ENCODE measurements around the gene AHRR. TPM values are rescaled to one million over a fixed set of nuclear protein-coding genes. Genes with fewer than 3 reads are reported as not detected.
"Not testable (repeated sequence)": the region's sequence is repeated elsewhere in the genome, so short reads cannot be mapped to it uniquely, and the experiment has no call there.

The AHRR gene
- polyA plus RNA-seq, 1 donor from 2014 or later, result 0.05 TPM

- H3K4me1 Mint-ChIP-seq, result peaks cover 0 to 1% (median 0%) of the 10 kb centered on the region in 3 donors
- H3K9me3 Mint-ChIP-seq, result peaks cover 0 to 9% (median 6%) of the 10 kb centered on the region in 3 donors
- H3K36me3 Mint-ChIP-seq, result no peaks in the 10 kb centered on the region
- H3K27me3 Mint-ChIP-seq, result peaks cover 21% of the 10 kb centered on the region
- no peak overlapping the region for H3K27ac Mint-ChIP-seq
- no peak overlapping the region for H3K4me3 Mint-ChIP-seq
Measured at GRCh38 chr5:377326-377981, 55.9 kb downstream of the AHRR start.

DNA sequence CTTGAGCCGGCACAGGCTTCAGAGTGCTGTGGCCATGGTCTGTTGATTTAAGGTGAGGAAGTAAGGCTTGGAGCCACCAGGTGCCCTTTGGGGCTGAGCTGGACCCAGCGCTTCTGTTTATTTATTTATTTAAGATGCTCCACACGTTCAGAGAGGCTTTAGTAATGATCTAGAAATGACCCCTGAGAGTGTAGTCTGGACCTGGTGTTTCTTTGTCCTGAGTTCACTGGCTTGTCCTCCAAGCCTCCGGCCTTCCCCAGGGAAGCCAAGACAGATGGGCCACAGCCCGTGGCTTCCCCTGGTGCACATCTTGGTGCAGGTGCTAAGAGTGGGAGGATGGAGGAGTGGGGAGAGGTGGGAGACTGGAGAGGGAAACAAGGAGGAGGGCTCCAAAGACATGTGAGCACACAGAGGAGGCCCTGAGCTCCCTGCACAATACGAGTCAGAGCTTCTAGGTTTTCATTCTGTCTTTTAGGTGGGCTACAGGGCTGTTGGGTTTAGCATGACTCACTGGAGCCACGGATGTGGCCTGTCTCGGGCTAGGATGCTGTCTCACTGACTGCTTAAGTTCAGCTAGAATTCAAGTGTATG is 56.9 kb downstream of the AHRR start:
- H3K27me3 Mint-ChIP-seq, result peaks cover 19% of the 10 kb centered on the region
- no peak overlapping the region for H3K4me3 Mint-ChIP-seq
- no peak overlapping the region for H3K27ac Mint-ChIP-seq
- H3K36me3 Mint-ChIP-seq, result no peaks in the 10 kb centered on the region
- peaks cover 3 to 11% (median 6%) of the 10 kb centered on the region in 3 donors for H3K9me3 Mint-ChIP-seq
- peaks cover 0 to 1% (median 0%) of the 10 kb centered on the region in 3 donors for H3K4me1 Mint-ChIP-seq

- Mint-ChIP-seq H3K36me3 (peaks cover 2% of the 10 kb centered on the region), H3K9me3 (peaks cover 3 to 12% (median 6%) of the 10 kb centered on the region in 3 donors), H3K27ac (no peak overlapping the region), H3K4me3 (no peak overlapping the region), H3K4me1 (peaks cover 0 to 1% (median 0%) of the 10 kb centered on the region in 3 donors), H3K27me3 (peaks cover 19% of the 10 kb centered on the region)
Measured at GRCh38 chr5:378976-379742, 57.6 kb downstream of the AHRR start.

GRCh38 chr5:380701-381309 is 59.3 kb downstream of the AHRR start:
- Mint-ChIP-seq H3K27me3 (peaks cover 15% of the 10 kb centered on the region), H3K9me3 (peaks cover 3 to 20% (median 12%) of the 10 kb centered on the region in 3 donors), H3K36me3 (peaks cover 7% of the 10 kb centered on the region), H3K27ac (no peak overlapping the region), H3K4me1 (peaks cover 0 to 1% (median 0%) of the 10 kb centered on the region in 3 donors), H3K4me3 (no peak overlapping the region)

GRCh38 chr5:383066-383465 is 61.6 kb downstream of the AHRR start:
- Mint-ChIP-seq H3K27ac (no peak overlapping the region), H3K9me3 (peaks cover 3 to 25% (median 16%) of the 10 kb centered on the region in 3 donors), H3K4me3 (no peak overlapping the region), H3K36me3 (peaks cover 8% of the 10 kb centered on the region), H3K27me3 (peaks cover 19% of the 10 kb centered on the region), H3K4me1 (peaks cover 0 to 1% (median 0%) of the 10 kb centered on the region in 3 donors)

- H3K27ac Mint-ChIP-seq, result no peak overlapping the region
- peaks cover 8% of the 10 kb centered on the region for H3K36me3 Mint-ChIP-seq
- no peak overlapping the region for H3K4me3 Mint-ChIP-seq
- peaks cover 0 to 1% (median 0%) of the 10 kb centered on the region in 3 donors for H3K4me1 Mint-ChIP-seq
- H3K27me3 Mint-ChIP-seq, result peaks cover 20% of the 10 kb centered on the region
- H3K9me3 Mint-ChIP-seq, result peaks cover 3 to 25% (median 16%) of the 10 kb centered on the region in 3 donors
Measured at GRCh38 chr5:383621-384020, 62.1 kb downstream of the AHRR start.

DNA sequence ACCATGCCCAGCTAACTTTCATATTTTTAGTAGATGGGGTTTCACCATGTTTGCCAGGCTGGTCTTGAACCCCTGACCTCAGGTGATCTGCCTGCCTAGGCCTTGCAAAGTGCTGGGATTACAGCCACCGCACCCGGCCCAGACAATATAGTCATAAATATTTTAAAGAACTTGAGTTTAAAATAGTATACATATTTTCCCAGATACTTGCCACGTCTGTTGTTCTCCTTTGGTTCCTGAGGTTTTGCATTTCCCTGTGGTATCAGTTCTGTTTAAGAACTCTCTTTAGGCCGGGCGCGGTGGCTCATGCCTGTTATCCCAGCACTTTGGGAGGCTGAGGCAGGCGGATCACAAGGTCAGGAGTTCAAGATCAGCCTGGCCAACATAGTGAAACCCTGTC is 63.1 kb downstream of the AHRR start:
- H3K27ac Mint-ChIP-seq, H3K36me3 Mint-ChIP-seq, H3K4me3 Mint-ChIP-seq, H3K4me1 Mint-ChIP-seq: not testable (repeated sequence)
- peaks cover 21% of the 10 kb centered on the region for H3K27me3 Mint-ChIP-seq
- peaks cover 3 to 22% (median 16%) of the 10 kb centered on the region in 3 donors for H3K9me3 Mint-ChIP-seq

- H3K4me1 Mint-ChIP-seq, result peaks cover 0 to 1% (median 0%) of the 10 kb centered on the region in 3 donors
- peaks cover 8% of the 10 kb centered on the region for H3K36me3 Mint-ChIP-seq
- no peak overlapping the region for H3K4me3 Mint-ChIP-seq
- no peak overlapping the region for H3K27ac Mint-ChIP-seq
- H3K27me3 Mint-ChIP-seq, result peaks cover 21% of the 10 kb centered on the region
- H3K9me3 Mint-ChIP-seq, result peaks cover 3 to 22% (median 16%) of the 10 kb centered on the region in 3 donors
Measured at GRCh38 chr5:385321-385720, 63.8 kb downstream of the AHRR start.

DNA sequence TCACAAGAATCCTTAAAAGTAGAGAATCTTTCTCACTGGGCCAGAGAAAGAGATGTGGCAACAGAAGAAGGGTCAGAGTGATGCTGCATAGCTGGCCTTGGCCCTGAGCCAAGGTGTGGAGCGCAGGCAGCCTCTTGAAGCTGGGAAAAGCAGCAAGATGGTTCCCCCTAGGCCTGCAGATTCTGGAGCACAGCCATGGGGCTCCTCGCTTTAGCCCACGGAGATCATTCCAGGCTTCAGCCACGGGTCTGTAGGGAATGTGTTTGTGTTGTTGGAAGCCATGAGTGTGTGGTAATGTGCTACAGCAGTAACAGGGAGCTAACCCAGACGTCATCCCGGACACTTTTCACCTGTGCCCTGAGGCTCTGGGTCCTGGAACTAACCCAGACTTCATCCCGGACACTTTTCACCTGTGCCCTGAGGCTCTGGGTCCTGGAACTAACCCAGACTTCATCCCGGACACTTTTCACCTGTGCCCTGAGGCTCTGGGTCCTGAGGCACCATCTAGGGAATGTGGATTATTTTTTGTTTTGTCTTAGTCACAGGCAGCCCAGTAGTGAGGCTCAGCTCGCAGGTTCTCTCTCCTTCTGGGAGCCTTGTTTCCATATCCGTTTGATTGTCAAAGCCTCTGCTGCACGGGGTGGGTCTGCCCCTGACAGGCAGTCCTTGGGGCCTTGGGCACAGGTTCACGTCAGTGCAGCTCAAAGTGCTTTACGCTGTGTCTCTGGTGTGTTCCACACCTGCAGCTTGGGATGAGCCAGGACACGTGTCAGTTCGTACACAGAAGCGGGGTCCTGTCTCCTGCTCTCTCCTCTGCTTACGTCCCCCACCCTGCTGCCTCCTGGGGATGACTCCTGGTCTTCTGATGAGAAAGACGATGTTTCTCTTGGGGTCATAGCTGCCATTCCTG is 65.2 kb downstream of the AHRR start:
- Mint-ChIP-seq H3K9me3 (peaks cover 3 to 21% (median 16%) of the 10 kb centered on the region in 3 donors), H3K4me1 (no peaks in the 10 kb centered on the region), H3K27me3 (peaks cover 17% of the 10 kb centered on the region), H3K4me3 (no peak overlapping the region), H3K27ac (no peak overlapping the region), H3K36me3 (peaks cover 8% of the 10 kb centered on the region)

- peak overlapping the region in 1 of 3 donors; percentile 65 for H3K27ac Mint-ChIP-seq
- peaks cover 0 to 2% (median 0%) of the 10 kb centered on the region in 3 donors for H3K4me1 Mint-ChIP-seq
- H3K27me3 Mint-ChIP-seq, result peaks cover 11% of the 10 kb centered on the region
- H3K9me3 Mint-ChIP-seq, result peaks cover 3 to 14% (median 10%) of the 10 kb centered on the region in 3 donors
- peaks cover 8% of the 10 kb centered on the region for H3K36me3 Mint-ChIP-seq
- H3K4me3 Mint-ChIP-seq, result no peak overlapping the region
Measured at GRCh38 chr5:387491-388265, 66.2 kb downstream of the AHRR start.

GRCh38 chr5:388266-389196 is 67.0 kb downstream of the AHRR start:
- H3K27ac Mint-ChIP-seq, result peak overlapping the region in 1 of 3 donors; percentile 65
- H3K4me3 Mint-ChIP-seq, result no peak overlapping the region
- H3K36me3 Mint-ChIP-seq, result peaks cover 8% of the 10 kb centered on the region
- peaks cover 0 to 5% (median 4%) of the 10 kb centered on the region in 3 donors for H3K4me1 Mint-ChIP-seq
- H3K27me3 Mint-ChIP-seq, result peaks cover 11% of the 10 kb centered on the region
- H3K9me3 Mint-ChIP-seq, result peaks cover 0 to 14% (median 10%) of the 10 kb centered on the region in 3 donors

GRCh38 chr5:389197-389821 is 67.8 kb downstream of the AHRR start:
- Mint-ChIP-seq H3K27ac (no peak overlapping the region), H3K4me3 (no peak overlapping the region), H3K9me3 (peaks cover 0 to 12% (median 10%) of the 10 kb centered on the region in 3 donors), H3K4me1 (peaks cover 0 to 5% (median 4%) of the 10 kb centered on the region in 3 donors), H3K27me3 (peaks cover 11% of the 10 kb centered on the region), H3K36me3 (peaks cover 6% of the 10 kb centered on the region)
